HepG2 (cell line): Measurements from ENCODE around the gene VSIG8.

Experiments
- ZSCAN20 ChIP-seq: sonication (generic); formaldehyde crosslinking; IDR thresholded peaks from 2 replicates; pipeline ENCODE4 v1.4.0; 2020; ENCODE audit warnings: missing genetic modification reagents, mild to moderate bottlenecking, borderline replicate concordance
- TF ChIP-seq, protein P1 (sequence below): sonication (generic); formaldehyde crosslinking; IDR thresholded peaks from 2 replicates; pipeline ENCODE4 v1.8.0; 2022; ENCODE audit warnings: missing genetic modification reagents, mild to moderate bottlenecking, borderline replicate concordance

DNA sequence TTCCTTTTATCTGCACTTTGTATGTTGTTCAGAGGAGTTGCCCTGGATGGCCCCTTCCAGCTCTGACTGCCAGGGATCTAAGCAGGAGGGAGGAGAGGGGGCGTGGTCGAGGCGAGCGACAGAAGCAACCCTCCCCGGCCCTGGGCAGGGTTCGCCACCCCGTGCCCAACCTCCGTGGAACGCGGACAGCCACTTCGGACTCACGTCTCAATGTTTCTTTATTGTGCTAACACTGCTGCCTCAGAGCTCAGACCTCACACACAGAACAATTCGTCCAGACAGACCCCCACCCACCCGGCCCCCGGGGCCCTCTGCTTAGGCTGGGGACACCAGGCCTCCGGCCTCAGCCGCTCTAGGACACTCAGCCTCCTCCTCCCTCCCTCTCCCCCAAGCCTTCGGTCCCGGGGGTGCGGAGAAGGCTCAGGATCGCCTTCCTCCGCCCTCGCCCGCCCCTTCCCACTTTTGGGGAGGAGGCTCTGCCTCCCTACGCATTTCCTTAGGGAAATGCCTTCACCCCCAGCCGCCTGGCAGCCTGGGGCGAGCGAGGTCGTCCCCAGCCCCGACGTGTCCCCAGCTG is 8.3 kb downstream of the VSIG8 start:
- TF ChIP-seq, protein P1, sequence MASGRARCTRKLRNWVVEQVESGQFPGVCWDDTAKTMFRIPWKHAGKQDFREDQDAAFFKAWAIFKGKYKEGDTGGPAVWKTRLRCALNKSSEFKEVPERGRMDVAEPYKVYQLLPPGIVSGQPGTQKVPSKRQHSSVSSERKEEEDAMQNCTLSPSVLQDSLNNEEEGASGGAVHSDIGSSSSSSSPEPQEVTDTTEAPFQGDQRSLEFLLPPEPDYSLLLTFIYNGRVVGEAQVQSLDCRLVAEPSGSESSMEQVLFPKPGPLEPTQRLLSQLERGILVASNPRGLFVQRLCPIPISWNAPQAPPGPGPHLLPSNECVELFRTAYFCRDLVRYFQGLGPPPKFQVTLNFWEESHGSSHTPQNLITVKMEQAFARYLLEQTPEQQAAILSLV (CRISPR knock-in tag): no peak
- TF ChIP-seq ZSCAN20 (CRISPR knock-in tag): no peak
